ENCODE results near the gene INSIG1.

Gene INSIG1

DNA sequence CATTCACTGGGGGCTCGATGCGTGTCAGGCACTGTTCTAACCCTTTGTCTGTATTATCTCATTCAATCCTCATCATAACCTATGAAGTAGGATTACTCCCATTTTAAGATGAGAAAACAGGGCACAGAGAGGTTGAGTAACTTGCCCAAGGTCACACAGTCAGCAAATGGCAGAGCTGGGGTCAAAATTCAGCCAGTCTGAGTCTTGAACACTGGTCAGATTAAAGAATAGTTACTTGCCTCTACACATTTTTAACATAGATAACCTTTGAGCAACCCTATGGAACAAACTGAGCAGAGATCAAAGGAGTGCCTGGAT is 27.2 kb downstream of the INSIG1 start:
- Histone ChIP-seq H3K4me1 (no peaks in the 10 kb centered on the region), H3K36me3 (replicated peaks) (no peaks in the 10 kb centered on the region), H3K27me3 (ENCODE audit: low read depth) (no peaks in the 10 kb centered on the region), H3K9me3 (no peaks in the 10 kb centered on the region), H3K4me3 (no peak overlapping the region)
- in situ Hi-C loops (cut with MboI; ENCODE audit: low sequenced_read_pairs) = no loop called here
- DNase-seq (ENCODE audit: low spot score in 2 of 2) = no peak

DNA sequence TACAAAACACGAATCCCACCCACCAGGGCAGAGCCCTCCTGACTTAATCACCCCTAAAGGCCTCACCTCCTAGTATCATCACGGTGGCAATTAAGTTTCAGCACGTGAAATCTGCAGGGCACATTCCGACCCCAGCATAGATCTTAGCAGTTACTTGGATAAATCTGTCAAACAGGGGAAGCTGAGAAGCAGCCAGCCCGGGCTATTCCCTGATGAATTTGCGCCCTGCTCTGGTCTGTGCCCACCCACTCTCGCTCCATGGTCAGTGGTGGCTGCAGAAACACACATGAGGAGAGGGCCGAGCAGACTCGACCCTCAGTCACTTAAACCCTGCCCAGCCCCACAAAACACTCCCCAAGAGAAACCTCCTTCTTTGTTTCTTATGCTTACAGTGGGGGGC is 28.7 kb downstream of the INSIG1 start:
- no peak overlapping the region for H3K4me3 ChIP-seq
- H3K27me3 ChIP-seq (ENCODE audit: low read depth) = no peaks in the 10 kb centered on the region
- H3K36me3 ChIP-seq (replicated peaks) = no peaks in the 10 kb centered on the region
- DNase-seq (ENCODE audit: low spot score in 2 of 2) = no peak
- no peaks in the 10 kb centered on the region for H3K4me1 ChIP-seq
- no peaks in the 10 kb centered on the region for H3K9me3 ChIP-seq
- in situ Hi-C loops (cut with MboI; ENCODE audit: low sequenced_read_pairs) = no loop called here

DNA sequence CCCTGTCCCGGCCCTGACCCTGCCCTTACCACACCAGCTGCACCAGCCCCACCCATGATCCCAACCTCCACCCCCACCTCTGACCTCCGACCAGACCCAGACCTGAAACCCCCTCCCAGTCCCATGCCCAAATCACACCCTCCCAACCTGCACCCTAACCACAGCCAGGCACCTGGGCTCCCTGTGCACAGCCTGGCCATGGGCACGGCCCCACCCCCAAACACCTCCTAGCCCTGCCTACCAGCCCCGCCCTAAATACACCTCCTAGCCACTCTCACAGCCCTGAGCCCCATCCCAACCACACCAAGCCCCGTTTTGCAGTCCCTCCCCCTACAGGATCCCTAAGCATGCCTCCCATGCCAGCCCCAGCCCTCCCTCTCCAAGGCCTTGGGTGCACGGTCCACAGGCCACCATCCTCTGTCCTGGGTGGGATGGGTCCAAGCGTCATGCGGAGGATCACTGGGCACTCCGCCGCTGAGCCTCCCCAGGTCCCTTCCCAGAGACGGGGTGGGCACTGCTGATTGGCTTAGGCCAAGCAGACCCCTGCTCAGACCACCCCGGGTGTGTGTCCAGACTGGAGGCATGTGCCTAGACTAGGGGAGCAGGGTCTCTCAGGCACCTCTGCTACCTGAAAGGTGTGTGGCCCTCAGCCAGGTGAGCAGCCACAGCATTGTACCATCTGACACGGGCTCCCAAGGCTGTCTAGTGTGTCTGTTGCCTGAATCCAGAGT is 30.1 kb downstream of the INSIG1 start:
- no peak for DNase-seq (ENCODE audit: low spot score in 2 of 2)
- no peaks in the 10 kb centered on the region for H3K27me3 ChIP-seq (ENCODE audit: low read depth)
- in situ Hi-C loops (cut with MboI; ENCODE audit: low sequenced_read_pairs) = no loop called here
- no peak overlapping the region for H3K4me3 ChIP-seq
- H3K36me3 ChIP-seq (replicated peaks) = no peaks in the 10 kb centered on the region
- H3K9me3 ChIP-seq = no peaks in the 10 kb centered on the region
- no peaks in the 10 kb centered on the region for H3K4me1 ChIP-seq

DNA sequence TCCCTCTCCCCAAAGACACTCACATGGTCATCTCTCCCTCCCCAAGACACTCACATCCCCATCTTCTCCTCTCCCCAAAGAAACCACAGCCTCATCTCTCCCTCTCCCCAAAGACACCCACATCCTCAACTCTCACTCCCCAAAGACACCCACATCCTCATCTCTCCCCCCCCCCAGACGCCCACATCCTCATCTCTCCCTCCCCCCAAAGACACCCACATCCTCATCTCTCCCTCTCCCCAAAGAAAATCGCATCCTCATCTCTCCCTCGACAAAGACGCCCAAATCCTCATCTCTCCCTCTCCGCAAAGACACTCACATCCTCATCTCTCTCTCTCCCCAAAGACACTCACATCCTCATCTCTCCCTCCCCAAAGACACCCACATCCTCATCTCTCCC is 31.5 kb downstream of the INSIG1 start:
- no peaks in the 10 kb centered on the region for H3K4me1 ChIP-seq
- no peak for DNase-seq (ENCODE audit: low spot score in 2 of 2)
- H3K27me3 ChIP-seq (ENCODE audit: low read depth) = peaks cover 5% of the 10 kb centered on the region; the same call in 1 of the 2 replicates
- in situ Hi-C loops (cut with MboI; ENCODE audit: low sequenced_read_pairs) = no loop called here
- H3K9me3 ChIP-seq = no peaks in the 10 kb centered on the region
- H3K36me3 ChIP-seq (replicated peaks) = no peaks in the 10 kb centered on the region
- no peak overlapping the region for H3K4me3 ChIP-seq

DNA sequence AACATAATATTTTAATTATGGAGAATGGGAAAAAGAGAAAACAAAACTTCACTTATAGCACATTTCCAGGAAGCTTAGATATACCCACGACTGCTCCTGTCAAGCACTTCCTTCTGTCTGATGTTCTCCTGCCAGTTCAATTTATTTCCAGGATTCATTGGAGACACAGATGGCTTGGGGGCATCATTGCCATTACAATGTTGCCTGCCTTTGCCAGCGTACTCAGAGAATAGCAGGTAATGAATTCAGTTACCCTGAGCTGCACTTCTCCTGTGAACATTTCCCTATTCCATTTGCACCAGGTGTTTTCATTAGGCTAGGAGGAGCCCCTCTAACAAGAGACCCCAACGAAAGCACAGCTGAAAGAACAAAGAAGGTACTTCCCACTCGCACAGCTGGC is 33.7 kb downstream of the INSIG1 start:
- Histone ChIP-seq H3K27me3 (ENCODE audit: low read depth) (peaks cover 5% of the 10 kb centered on the region; the same call in 1 of the 2 replicates), H3K9me3 (no peaks in the 10 kb centered on the region), H3K36me3 (replicated peaks) (no peaks in the 10 kb centered on the region), H3K4me1 (no peaks in the 10 kb centered on the region), H3K4me3 (no peak overlapping the region)
- DNase-seq (ENCODE audit: low spot score in 2 of 2) = no peak
- in situ Hi-C loops (cut with MboI; ENCODE audit: low sequenced_read_pairs) = no loop called here

DNA sequence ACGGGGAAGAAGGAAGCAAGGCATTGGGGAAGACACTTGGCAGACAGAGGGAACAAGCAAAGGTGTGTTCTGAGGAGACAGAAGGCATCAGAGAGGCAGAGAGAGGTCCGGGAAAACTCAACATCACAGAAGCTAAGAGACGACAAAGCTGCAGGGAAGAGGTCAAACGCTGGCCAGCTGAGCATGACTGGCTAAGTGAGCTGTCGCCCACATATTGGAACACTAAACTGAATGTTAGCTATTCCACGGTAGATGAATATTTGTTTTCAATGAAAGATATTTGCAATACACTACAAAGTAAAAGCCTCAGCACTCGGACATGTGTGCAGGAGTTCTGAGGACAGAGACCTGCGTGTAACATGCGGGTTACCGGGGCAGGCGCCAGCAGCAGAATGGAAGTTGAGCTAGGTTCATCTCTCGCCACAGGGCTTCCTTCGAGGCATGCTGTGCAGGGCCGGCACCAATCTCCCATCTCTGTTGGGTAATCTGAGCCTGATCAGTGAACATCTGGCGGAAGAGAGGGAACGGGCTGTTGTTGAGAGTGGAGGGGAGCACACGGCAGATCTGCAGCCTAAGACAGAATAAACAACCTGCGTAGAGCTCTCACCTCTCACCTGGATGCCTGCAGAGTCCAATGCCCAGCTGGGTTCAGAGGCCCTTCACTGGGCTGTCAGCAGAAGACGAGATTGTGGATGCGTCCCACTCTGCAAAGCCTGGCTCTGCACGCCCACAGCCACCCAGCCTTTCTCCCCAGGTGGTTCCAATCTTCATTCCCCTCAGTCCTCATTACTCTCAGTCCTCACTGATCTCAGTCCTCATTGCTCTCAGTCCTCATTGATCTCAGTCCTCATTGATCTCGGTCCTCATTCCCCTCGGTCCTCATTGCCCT is 35.9 kb downstream of the INSIG1 start:
- in situ Hi-C loops (cut with MboI; ENCODE audit: low sequenced_read_pairs) = no loop called here
- H3K4me3 ChIP-seq = no peak overlapping the region
- H3K4me1 ChIP-seq = no peaks in the 10 kb centered on the region
- DNase-seq (ENCODE audit: low spot score in 2 of 2) = no peak
- H3K27me3 ChIP-seq (ENCODE audit: low read depth) = peaks cover 5% of the 10 kb centered on the region; the same call in 1 of the 2 replicates
- no peaks in the 10 kb centered on the region for H3K9me3 ChIP-seq
- H3K36me3 ChIP-seq (replicated peaks) = no peaks in the 10 kb centered on the region

DNA sequence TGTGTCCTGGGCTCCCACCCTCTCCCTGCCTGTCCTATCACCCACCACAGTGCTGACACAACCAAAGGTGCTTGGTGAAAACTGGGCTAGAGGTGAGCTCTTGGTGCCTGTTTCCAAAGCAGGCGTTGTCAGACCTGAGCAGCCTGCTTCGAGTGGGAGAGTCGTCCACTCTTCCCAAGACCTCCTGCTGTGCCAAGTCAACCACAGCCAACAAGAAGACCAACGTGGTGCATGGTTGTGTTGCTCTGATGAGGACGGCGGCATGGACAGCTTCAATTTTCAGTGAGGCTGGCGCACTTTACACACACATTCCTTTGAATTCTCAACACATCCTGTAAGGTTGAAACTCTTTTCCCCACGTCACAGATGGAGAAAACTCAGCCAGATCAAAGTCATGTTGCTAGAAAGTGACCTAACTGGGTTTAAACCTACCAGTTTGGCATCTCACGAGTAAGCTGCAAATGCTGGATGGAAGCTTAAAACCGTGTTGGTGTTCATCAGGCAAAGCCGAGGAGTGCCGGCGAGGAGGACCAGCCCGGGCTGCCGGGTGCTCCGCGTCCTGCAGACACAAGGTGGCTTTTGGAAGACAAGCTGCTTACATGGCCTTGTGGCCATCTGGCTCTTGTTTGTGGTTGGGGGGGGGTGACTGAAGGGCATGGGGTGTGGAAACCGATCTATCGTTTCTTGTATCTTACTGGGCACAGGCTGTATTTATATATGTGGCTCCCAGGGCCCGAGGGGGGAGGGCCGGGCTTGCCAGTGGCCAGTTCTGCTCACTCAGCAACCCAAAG is 39.3 kb downstream of the INSIG1 start:
- Histone ChIP-seq H3K36me3 (replicated peaks) (no peaks in the 10 kb centered on the region), H3K4me3 (no peak overlapping the region), H3K9me3 (no peaks in the 10 kb centered on the region), H3K4me1 (no peaks in the 10 kb centered on the region), H3K27me3 (ENCODE audit: low read depth) (peaks cover 5% of the 10 kb centered on the region; the same call in 1 of the 2 replicates)
- DNase-seq (ENCODE audit: low spot score in 2 of 2) = no peak
- in situ Hi-C loops (cut with MboI; ENCODE audit: low sequenced_read_pairs) = no loop called here

DNA sequence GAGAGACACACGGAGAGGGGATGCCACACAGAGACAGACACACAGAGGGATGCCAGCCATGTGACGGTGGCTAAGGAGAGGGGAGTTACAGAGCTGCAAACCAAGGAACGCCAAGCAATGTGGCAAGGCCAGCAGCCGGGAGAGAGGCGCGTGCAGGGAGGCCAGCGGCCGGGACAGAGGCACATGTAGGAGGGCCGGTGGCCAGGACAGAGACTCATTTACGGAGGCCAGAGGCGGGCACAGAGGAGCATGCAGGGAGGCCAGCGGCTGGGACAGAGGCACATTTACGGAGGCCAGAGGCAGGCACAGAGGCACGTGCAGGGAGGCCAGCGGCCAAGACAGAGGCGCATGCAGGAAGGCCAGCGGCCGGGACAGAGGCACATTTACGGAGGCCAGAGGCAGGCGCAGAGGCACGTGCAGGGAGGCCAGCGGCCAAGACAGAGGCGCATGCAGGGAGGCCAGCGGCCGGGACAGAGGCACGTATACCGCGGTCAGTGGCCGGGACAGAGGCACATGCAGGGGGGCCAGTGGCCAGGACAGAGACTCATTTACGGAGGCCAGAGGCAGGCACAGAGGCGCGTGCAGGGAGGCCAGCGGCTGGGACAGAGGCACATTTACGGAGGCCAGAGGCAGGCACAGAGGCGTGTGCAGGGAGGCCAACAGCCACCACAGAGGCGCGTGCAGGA is 40.4 kb downstream of the INSIG1 start:
- no peaks in the 10 kb centered on the region for H3K4me1 ChIP-seq
- H3K9me3 ChIP-seq = no peaks in the 10 kb centered on the region
- peaks cover 5% of the 10 kb centered on the region; the same call in 1 of the 2 replicates for H3K27me3 ChIP-seq (ENCODE audit: low read depth)
- DNase-seq (ENCODE audit: low spot score in 2 of 2) = no peak
- H3K36me3 ChIP-seq (replicated peaks) = no peaks in the 10 kb centered on the region
- in situ Hi-C loops (cut with MboI; ENCODE audit: low sequenced_read_pairs) = no loop called here
- H3K4me3 ChIP-seq = no peak overlapping the region

DNA sequence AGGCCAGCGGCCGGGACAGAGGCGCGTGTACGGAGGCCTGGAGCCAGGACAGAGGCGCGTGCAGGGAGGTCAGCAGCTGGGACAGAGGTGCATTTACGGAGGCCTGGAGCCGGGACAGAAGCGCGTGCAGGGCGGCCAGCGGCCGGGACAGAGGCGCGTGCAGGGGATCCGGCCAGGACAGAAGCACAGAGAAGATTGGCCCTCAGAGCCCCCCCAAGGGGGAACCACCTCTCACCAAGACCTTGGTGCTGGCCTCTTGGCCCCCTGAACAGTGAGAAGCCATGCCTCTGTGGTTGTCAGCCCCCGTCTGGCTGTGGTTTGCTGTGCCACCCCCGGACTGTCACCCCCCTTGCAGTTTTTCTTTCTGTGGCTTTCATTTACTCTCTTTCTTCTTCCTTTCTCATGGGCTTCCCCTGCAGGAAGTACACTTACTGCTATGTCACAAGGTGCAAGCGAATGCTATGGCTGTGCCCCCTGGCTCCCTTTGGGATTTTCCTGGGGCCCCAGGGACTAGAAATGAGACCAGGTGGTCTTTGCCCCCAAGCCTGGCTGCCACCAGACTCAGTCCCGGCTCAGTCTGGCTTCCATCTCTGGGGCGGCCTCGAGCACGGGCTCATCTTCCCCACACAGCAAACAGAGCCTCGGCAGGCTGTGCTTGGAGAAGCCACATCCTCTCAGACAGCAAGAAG is 41.1 kb downstream of the INSIG1 start:
- Histone ChIP-seq H3K9me3 (no peaks in the 10 kb centered on the region), H3K4me1 (no peaks in the 10 kb centered on the region), H3K4me3 (no peak overlapping the region), H3K27me3 (ENCODE audit: low read depth) (peaks cover 1% of the 10 kb centered on the region; the same call in 1 of the 2 replicates), H3K36me3 (replicated peaks) (no peaks in the 10 kb centered on the region)
- in situ Hi-C loops (cut with MboI; ENCODE audit: low sequenced_read_pairs) = no loop called here
- DNase-seq (ENCODE audit: low spot score in 2 of 2) = no peak

DNA sequence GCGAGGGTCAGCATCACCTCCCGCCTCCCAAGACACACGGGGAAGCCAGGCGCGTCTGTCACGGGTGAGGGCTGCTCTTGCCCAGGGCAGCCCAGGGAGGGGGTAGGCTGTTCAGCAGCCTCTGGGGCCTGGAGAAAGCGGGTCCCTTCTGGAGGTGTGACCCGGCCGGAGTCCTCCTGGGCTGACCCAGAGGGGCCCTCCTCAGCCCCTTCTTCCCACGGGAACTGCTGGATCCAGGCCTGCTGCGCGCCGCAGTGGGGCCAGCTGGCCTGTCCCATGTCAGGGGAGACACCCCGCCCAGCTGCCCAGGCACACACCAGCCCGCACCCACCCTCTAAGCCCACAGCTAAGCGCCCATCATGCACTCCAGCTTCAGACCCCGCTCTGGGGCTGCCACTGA is 41.8 kb downstream of the INSIG1 start:
- DNase-seq (ENCODE audit: low spot score in 2 of 2) = no peak
- H3K27me3 ChIP-seq (ENCODE audit: low read depth) = no peaks in the 10 kb centered on the region
- H3K4me3 ChIP-seq = no peak overlapping the region
- in situ Hi-C loops (cut with MboI; ENCODE audit: low sequenced_read_pairs) = no loop called here
- H3K36me3 ChIP-seq (replicated peaks) = no peaks in the 10 kb centered on the region
- no peaks in the 10 kb centered on the region for H3K4me1 ChIP-seq
- H3K9me3 ChIP-seq = no peaks in the 10 kb centered on the region

DNA sequence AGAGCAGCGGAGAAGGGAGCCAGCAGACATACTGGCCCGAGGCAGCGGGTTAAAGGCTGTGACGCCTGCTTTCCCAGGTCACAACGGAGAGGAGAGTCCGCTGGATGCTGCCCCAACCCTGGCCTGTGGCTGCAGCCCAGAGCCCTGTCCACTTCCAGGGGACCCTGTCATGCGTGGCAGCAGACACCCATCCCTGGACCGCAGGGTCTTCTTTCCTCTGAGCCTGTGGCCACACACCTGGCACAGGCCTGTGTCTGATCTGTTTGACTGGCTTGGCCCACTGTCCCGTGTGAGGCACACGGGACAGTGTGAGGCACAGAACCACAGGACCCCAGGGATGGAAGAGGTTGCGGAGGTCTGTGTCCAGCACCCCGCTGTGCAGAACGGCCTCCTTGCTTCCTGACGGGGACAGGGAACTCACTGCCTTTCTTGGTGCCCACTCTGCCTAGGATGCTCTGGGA is 42.4 kb downstream of the INSIG1 start:
- no peak for DNase-seq (ENCODE audit: low spot score in 2 of 2)
- Histone ChIP-seq H3K4me3 (no peak overlapping the region), H3K36me3 (replicated peaks) (no peaks in the 10 kb centered on the region), H3K27me3 (ENCODE audit: low read depth) (no peaks in the 10 kb centered on the region), H3K4me1 (peaks cover 1% of the 10 kb centered on the region; the same call in 1 of the 2 replicates), H3K9me3 (no peaks in the 10 kb centered on the region)
- in situ Hi-C loops (cut with MboI; ENCODE audit: low sequenced_read_pairs) = loop anchor here (10.0 kb wide), 1 partner anchor 415 kb away; no protein-coding TSS in a partner anchor

DNA sequence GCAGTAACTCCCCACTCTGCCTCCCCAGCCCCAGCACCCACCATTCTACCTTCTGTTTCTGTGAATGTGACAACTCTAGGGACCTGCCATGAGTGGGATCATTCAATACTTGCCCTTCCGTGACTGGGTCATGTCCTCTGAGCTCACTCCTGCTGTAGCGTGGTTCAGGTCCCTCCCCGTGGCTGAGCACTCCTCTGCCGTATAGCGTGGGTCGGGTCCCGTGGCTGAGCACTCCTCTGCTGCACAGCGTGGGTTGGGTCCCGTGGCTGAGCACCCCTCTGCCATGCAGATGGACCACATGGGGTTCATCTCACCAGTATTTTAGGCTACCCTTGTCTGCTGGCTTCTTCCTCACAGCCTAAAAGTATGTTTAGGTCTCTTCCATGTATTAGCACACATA is 43.0 kb downstream of the INSIG1 start:
- Histone ChIP-seq H3K27me3 (ENCODE audit: low read depth) (no peaks in the 10 kb centered on the region), H3K4me1 (peaks cover 3% of the 10 kb centered on the region; the same call in 1 of the 2 replicates), H3K9me3 (no peaks in the 10 kb centered on the region), H3K4me3 (no peak overlapping the region), H3K36me3 (replicated peaks) (no peaks in the 10 kb centered on the region)
- no peak for DNase-seq (ENCODE audit: low spot score in 2 of 2)
- in situ Hi-C loops (cut with MboI; ENCODE audit: low sequenced_read_pairs) = loop anchor here (10.0 kb wide), 1 partner anchor 416 kb away; no protein-coding TSS in a partner anchor

Measured in HAP-1 (cell line).